Activated CD4-positive, alpha-beta memory T cell treated with anti-CD3 and anti-CD28 coated beads, Interleukin-2, amount 10 ng/mL, durations not matched to agents 7 days and 5 days (primary cell): ENCODE results near the gene EEF1AKMT4. TPM values are rescaled to one million over a fixed set of nuclear protein-coding genes. Genes with fewer than 3 reads are reported as not detected.
A peak's percentile ranks its signal among the peaks of the same experiment; 100 is the strongest.

Source experiments
- CTCF ChIA-PET: fragments of 350-600 bp; sonication (Branson Sonifier 250); formaldehyde crosslinking; loops from one replicate; lab custom pipeline; 2021; ENCODE audit warnings: antibody characterized with exemption, inconsistent platforms; lab: Charles Lee
- POLR2A ChIA-PET: fragments of 350-600 bp; sonication (Branson Sonifier 250); formaldehyde crosslinking; loops from one replicate; lab custom pipeline; 2021; ENCODE audit warnings: antibody characterized with exemption; lab: Charles Lee
- DNase-seq: peaks from one replicate; pipeline ENCODE4 v3.0.0-alpha.2; 2020
- H3K27ac Mint-ChIP-seq: one replicate; pipeline ENCODE4 v1.8.0; 2021; ENCODE audit warnings: mild to moderate bottlenecking, mixed read lengths
- H3K27me3 Mint-ChIP-seq: one replicate; pipeline ENCODE4 v1.8.0; 2021; ENCODE audit warnings: mixed read lengths
- H3K36me3 Mint-ChIP-seq: one replicate; pipeline ENCODE4 v1.8.0; 2021; ENCODE audit warnings: low read depth, mixed read lengths
- H3K4me1 Mint-ChIP-seq: one replicate; pipeline ENCODE4 v1.8.0; 2021; ENCODE audit warnings: mixed read lengths
- H3K4me3 Mint-ChIP-seq: one replicate; pipeline ENCODE4 v1.8.0; 2021; ENCODE audit warnings: mild to moderate bottlenecking, mixed read lengths
- H3K9me3 Mint-ChIP-seq: one replicate; pipeline ENCODE4 v1.8.0; 2021; ENCODE audit warnings: mixed read lengths
- total RNA-seq, 2 experiments: library from RNA; stranded (reverse); gene quantifications; one replicate each; pipeline ENCODE4 v1.2.3, GENCODE V29; 2021

EEF1AKMT4 gene
- total RNA-seq, result 1 to 10 TPM; 3.1 to 3.8 TPM

GRCh38 chr3:184249412-184250166 is at the start of gene EEF1AKMT4:
Gene EEF1AKMT4, plus strand, starts transcription at chr3:184249672. Its CDS starts 23 bp downstream, at chr3:184249695.
- Mint-ChIP-seq H3K9me3 (no peaks in the 10 kb centered on the region), H3K27ac (peak within 1 kb of the TSS; percentile 89), H3K4me3 (peak within 1 kb of the TSS; percentile 83), H3K36me3 (peaks cover 7% of the 10 kb centered on the region), H3K4me1 (peaks cover 17% of the 10 kb centered on the region), H3K27me3 (no peaks in the 10 kb centered on the region)
- DNase-seq, result peak; percentile 97
- POLR2A ChIA-PET, result interaction anchor here (0.8 to 1.9 kb wide), 7 partner anchors 11 to 115 kb away, joined by 3 to 10 read pairs (median 4); partner anchors contain the start of genes CAMK2N2 and EIF2B5
- CTCF ChIA-PET, result interaction anchor here (0.6 to 1.4 kb wide), 29 partner anchors 9 to 374 kb away, joined by 3 to 24 read pairs (median 3); partner anchors contain the start of genes ABCF3, EIF2B5 and PARL

GRCh38 chr3:184200825-184201224 is 48.6 kb upstream of the EEF1AKMT4 start:
- no peak overlapping the region for H3K4me3 Mint-ChIP-seq
- H3K4me1 Mint-ChIP-seq, result no peaks in the 10 kb centered on the region
- POLR2A ChIA-PET, result no interaction called here
- CTCF ChIA-PET, result interaction anchor here (2.3 kb wide), 1 partner anchor 27 kb away, joined by 6 read pairs; no protein-coding TSS in a partner anchor
- peaks cover 5% of the 10 kb centered on the region for H3K27me3 Mint-ChIP-seq
- no peaks in the 10 kb centered on the region for H3K9me3 Mint-ChIP-seq
- DNase-seq, result no peak
- no peaks in the 10 kb centered on the region for H3K36me3 Mint-ChIP-seq
- no peak overlapping the region for H3K27ac Mint-ChIP-seq

GRCh38 chr3:184203526-184203925 is 45.9 kb upstream of the EEF1AKMT4 start:
- CTCF ChIA-PET, result interaction anchor here (2.7 kb wide), 1 partner anchor 24 kb away, joined by 8 read pairs; no protein-coding TSS in a partner anchor

GRCh38 chr3:184209146-184209923 is 40.1 kb upstream of the EEF1AKMT4 start:
- Mint-ChIP-seq H3K4me1 (no peaks in the 10 kb centered on the region), H3K36me3 (no peaks in the 10 kb centered on the region), H3K4me3 (no peak overlapping the region), H3K9me3 (no peaks in the 10 kb centered on the region), H3K27ac (no peak overlapping the region), H3K27me3 (peaks cover 21% of the 10 kb centered on the region)
- POLR2A ChIA-PET, result no interaction called here
- DNase-seq, result no peak
- CTCF ChIA-PET, result interaction anchor here (1.8 kb wide), 1 partner anchor 18 kb away, joined by 6 read pairs; no protein-coding TSS in a partner anchor

More at GRCh38 chr3:184203526-184203925, 45.9 kb upstream of the EEF1AKMT4 start:
- Mint-ChIP-seq H3K9me3 (no peaks in the 10 kb centered on the region), H3K27ac (no peak overlapping the region), H3K27me3 (peaks cover 16% of the 10 kb centered on the region), H3K4me3 (no peak overlapping the region), H3K4me1 (no peaks in the 10 kb centered on the region), H3K36me3 (no peaks in the 10 kb centered on the region)
- POLR2A ChIA-PET, result no interaction called here
- DNase-seq, result no peak

GRCh38 chr3:184211297-184211696 is 38.2 kb upstream of the EEF1AKMT4 start:
- H3K27ac Mint-ChIP-seq, result no peak overlapping the region
- no peak for DNase-seq
- no peaks in the 10 kb centered on the region for H3K9me3 Mint-ChIP-seq
- H3K36me3 Mint-ChIP-seq, result no peaks in the 10 kb centered on the region
- no peaks in the 10 kb centered on the region for H3K4me1 Mint-ChIP-seq
- no peak overlapping the region for H3K4me3 Mint-ChIP-seq
- ChIA-PET CTCF (no interaction called here), POLR2A (no interaction called here)
- peaks cover 21% of the 10 kb centered on the region for H3K27me3 Mint-ChIP-seq

- Mint-ChIP-seq H3K4me3 (no peak overlapping the region), H3K36me3 (no peaks in the 10 kb centered on the region), H3K9me3 (no peaks in the 10 kb centered on the region), H3K27me3 (peaks cover 17% of the 10 kb centered on the region), H3K4me1 (no peaks in the 10 kb centered on the region), H3K27ac (no peak overlapping the region)
- CTCF ChIA-PET, result no interaction called here
- POLR2A ChIA-PET, result no interaction called here
- no peak for DNase-seq
Observed at GRCh38 chr3:184211718-184212117, 37.8 kb upstream of the EEF1AKMT4 start.

GRCh38 chr3:184218814-184219213 is 30.7 kb upstream of the EEF1AKMT4 start:
- Mint-ChIP-seq H3K27me3 (peaks cover 7% of the 10 kb centered on the region), H3K4me1 (no peaks in the 10 kb centered on the region), H3K36me3 (no peaks in the 10 kb centered on the region), H3K4me3 (no peak overlapping the region), H3K27ac (no peak overlapping the region), H3K9me3 (no peaks in the 10 kb centered on the region)
- ChIA-PET POLR2A (no interaction called here), CTCF (interaction anchor here (0.7 to 1.3 kb wide), 2 partner anchors 9 to 33 kb away, joined by 3 to 5 read pairs; no protein-coding TSS in a partner anchor)
- no peak for DNase-seq

- Mint-ChIP-seq H3K9me3 (no peaks in the 10 kb centered on the region), H3K4me1 (no peaks in the 10 kb centered on the region), H3K4me3 (no peak overlapping the region), H3K36me3 (no peaks in the 10 kb centered on the region), H3K27me3 (peaks cover 22% of the 10 kb centered on the region), H3K27ac (no peak overlapping the region)
- ChIA-PET POLR2A (no interaction called here), CTCF (interaction anchor here (0.6 kb wide), 1 partner anchor 108 kb away, joined by 3 read pairs; no protein-coding TSS in a partner anchor)
- DNase-seq, result no peak
Observed at GRCh38 chr3:184222521-184222920, 27.0 kb upstream of the EEF1AKMT4 start.

GRCh38 chr3:184223946-184224345 is 25.5 kb upstream of the EEF1AKMT4 start:
- H3K27ac Mint-ChIP-seq, result no peak overlapping the region
- peaks cover 7% of the 10 kb centered on the region for H3K4me1 Mint-ChIP-seq
- H3K4me3 Mint-ChIP-seq, result no peak overlapping the region
- ChIA-PET CTCF (no interaction called here), POLR2A (no interaction called here)
- no peak for DNase-seq
- no peaks in the 10 kb centered on the region for H3K9me3 Mint-ChIP-seq
- H3K27me3 Mint-ChIP-seq, result peaks cover 36% of the 10 kb centered on the region
- H3K36me3 Mint-ChIP-seq, result no peaks in the 10 kb centered on the region

GRCh38 chr3:184227481-184227935 is 22.0 kb upstream of the EEF1AKMT4 start:
- Mint-ChIP-seq H3K27me3 (peaks cover 56% of the 10 kb centered on the region), H3K4me3 (no peak overlapping the region), H3K4me1 (peaks cover 13% of the 10 kb centered on the region), H3K27ac (no peak overlapping the region), H3K9me3 (no peaks in the 10 kb centered on the region), H3K36me3 (no peaks in the 10 kb centered on the region)
- DNase-seq, result peak; percentile 52
- ChIA-PET POLR2A (interaction anchor here (0.8 to 2.6 kb wide), 8 partner anchors 10 to 72 kb away, joined by 3 to 9 read pairs (median 5); partner anchors contain the start of genes ABCF3, DVL3 and EEF1AKMT4), CTCF (interaction anchor here (0.6 to 4.1 kb wide), 33 partner anchors 9 to 342 kb away, joined by 3 to 53 read pairs (median 6); partner anchors contain the start of genes ABCF3, ALG3, EEF1AKMT4 and PARL)

- no peak overlapping the region for H3K27ac Mint-ChIP-seq
- peak overlapping the region; percentile 51 for H3K4me3 Mint-ChIP-seq
- peaks cover 13% of the 10 kb centered on the region for H3K4me1 Mint-ChIP-seq
- no peaks in the 10 kb centered on the region for H3K36me3 Mint-ChIP-seq
- H3K27me3 Mint-ChIP-seq, result peaks cover 62% of the 10 kb centered on the region
- POLR2A ChIA-PET, result interaction anchor here (0.7 to 2.6 kb wide), 7 partner anchors 12 to 73 kb away, joined by 3 to 9 read pairs (median 5); partner anchors contain the start of genes ABCF3, DVL3 and EEF1AKMT4
- CTCF ChIA-PET, result interaction anchor here (1.0 to 4.1 kb wide), 25 partner anchors 10 to 333 kb away, joined by 3 to 53 read pairs (median 7); partner anchors contain the start of genes ABCF3, ALG3, EEF1AKMT4 and PSMD2
- H3K9me3 Mint-ChIP-seq, result no peaks in the 10 kb centered on the region
- no peak for DNase-seq
Observed at GRCh38 chr3:184228376-184229137, 20.9 kb upstream of the EEF1AKMT4 start.
